Fibroblast of gingiva (primary cell): ENCODE measurements around the gene MED13L.

Experiments used
- DNase-seq: peaks from one replicate; pipeline ENCODE4 v3.0.0-alpha.2; 2011; ENCODE audit warnings: low read depth

Gene MED13L

DNA sequence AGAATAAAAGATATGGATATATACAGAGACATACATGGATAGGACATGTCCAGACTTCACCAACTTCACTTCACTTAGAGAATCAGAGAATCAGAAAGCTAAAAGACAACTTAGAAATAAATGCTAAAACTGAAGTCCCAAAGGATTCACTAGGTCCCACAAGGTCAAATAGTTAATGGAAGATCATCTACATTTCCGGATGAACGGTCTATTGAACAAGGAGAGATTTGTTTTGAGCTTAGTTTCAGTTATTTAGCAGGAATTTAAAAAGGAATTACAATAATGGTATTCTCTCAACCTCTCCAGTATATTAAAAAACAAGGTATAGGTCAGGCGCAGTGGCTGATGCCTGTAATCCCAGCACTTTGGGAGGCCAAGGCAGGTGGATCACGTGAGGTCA, 187.0 kb downstream of the MED13L start:
- no peak for DNase-seq

DNA sequence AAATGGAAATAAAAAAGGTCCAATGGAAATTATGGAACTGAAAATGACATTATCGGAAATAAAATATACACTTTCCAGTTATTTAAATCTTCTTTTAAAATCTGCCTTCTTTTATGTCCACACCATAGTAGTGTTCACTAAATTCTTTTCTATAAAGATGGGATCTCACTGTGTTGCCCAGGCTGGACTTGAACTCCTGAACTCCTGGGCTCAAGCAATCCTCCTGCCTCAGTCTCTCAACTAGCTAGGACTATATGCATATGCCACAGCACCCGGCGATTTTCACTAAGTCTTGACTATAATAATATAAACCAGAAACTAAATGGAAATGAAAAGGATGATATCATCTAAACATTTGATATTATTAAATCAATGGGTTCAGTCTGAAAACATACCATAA, 188.4 kb downstream of the MED13L start:
- DNase-seq: no peak

DNA sequence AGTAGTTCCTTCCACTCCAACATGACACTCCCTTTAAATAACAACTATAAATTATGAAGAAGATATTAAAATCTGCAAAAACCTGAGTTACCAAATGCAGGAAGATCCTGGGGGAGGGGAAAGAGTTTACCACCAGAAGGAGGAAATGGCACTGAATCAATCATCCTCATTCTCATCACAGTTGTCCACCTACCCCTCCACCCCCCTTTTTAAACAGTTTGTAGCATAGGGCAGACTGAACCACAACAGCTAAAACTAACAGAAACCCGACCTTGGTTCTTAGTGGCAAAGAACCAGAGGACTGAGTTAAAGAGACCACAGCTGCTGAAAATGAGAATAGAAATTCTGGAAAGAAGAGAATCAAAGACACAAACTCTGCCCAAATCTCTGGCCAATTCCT, 189.5 kb downstream of the MED13L start:
- DNase-seq: no peak

DNA sequence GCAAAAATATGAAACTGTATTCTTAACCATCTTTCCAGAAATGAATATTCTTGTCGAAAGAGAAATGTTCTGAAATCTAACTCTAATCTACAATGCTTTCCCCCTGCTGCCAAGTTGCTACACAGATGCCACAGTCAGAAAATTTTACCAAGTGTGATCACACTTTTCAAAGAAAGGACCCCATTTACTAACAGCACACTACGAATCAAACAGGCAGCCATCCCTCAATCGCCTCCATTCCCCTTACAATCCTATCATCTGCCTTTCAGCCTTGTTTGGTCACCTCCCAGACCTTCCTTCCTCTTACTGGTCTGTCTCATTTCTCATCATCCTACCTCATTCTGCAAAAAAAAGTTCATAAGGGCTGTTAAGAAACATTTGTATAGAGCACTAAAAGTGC, 190.1 kb downstream of the MED13L start:
- no peak for DNase-seq

DNA sequence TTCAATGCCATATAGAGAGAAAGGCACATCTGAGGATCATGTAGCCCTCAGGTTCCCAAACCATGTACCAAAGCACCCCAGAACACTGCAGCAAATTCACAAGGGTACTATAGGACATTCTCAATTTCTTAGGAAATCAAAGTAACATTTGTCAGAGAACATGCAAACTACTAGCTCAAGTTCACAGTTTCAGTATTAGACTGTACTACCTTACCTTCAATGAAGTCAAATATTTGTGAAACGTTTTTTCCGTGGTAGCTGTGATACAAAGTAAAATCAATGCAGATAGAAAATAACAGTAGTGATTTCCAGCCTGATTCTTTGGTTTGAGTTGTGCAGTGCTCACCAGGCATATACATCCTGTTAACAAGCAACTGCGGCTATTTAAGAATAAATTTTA, 197.1 kb downstream of the MED13L start:
- DNase-seq: no peak

DNA sequence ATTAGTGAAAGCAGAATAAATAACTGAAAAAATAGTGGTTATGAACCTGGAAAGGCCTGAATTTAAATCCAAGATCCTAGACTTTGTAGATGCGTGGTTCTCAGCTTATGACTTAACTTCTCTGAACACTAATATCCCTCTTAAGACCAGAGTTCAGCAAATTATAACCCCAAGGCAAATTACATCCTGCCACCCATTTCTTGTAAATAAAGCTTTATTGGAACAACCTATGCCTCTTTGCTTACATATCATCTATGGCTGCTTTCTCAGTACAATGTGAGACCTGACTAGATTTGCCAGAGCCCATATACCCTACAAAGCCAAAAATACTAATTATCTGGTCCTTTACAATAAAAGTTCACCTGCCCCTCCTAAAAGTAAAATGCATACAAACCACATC, 199.1 kb downstream of the MED13L start:
- DNase-seq: no peak

DNA sequence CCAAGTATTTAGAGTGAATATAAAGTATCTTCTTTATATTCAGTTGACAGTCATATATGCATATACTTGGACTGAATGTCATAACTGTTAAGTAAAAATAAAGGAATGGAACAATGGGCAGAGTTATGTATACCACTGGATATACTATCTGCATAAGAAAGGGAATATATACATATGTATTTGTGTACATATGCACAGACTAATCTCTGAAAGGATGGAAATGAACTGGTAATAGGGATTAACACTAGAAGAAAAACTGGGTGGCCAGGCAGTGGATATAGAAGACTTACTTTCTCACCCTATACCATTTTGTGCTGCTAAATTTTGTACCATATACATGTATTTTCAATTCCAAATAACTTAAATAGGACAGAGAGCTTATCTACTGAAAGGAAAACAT, 200.1 kb downstream of the MED13L start:
- DNase-seq: no peak

DNA sequence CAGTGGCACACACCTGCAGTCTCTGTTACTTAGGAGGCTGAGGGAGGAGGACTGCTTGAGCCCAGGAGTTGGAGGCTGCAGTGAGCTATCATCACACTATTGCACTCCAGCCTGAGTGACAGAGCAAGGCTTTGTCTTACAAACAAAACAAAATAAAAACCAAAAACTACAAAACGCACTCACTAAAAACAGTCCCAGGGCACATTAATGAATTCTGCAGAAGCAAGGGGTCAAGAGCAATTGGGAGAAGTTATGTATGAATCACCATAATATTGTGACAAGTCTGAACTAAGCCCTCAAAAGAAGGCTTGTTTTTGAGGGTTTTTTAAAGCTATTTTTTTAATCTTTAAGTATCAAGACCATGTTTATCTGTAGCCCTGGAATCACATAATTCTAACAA, 201.1 kb downstream of the MED13L start:
- DNase-seq: no peak

DNA sequence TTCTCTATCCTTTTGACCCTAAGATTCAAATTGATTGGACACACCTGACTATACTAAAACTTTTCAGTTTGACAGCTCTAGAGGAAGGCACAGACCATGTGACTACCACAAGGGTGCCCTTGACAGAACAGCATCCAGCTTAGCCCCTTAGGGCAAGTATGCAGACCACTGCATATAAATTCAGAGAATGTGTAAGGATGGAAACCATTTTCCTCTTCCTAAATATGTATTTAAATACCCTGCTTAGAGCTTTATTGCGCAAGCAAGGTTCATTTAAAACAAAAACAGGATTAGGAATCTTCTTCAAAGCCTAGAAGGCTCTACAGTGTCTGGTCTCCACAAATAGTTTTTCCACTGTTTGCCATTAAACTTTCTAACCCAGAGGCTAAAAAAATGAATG, 202.8 kb downstream of the MED13L start:
- no peak for DNase-seq

DNA sequence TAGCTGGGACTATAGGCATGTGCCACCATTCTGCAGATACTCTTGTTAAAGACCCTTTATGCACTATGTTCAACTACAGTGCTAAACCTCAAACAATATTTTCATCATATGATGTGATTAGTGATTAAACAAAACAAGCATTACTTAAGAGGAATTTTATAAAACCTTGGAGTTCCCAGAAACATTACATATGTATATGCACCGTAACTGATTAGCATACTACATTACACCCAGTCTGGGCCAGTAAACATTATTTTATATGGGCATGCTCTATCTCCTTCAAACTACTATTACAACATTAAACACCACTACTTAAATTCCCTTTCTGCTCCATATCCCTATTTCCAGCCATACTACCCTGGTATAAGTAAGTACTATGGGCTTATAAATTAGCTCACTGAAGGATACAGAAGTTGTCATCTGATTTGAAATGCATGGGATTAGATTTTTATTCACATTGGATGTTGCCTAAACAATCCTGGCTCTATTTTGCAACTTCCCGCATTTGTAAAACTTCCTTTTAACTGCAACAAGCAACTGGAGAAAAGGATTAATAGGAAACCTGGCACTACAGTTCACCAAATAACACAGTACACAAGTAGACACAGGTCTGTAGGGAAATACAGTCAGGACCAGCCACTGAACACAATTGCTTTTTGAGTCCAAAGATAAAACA, 205.8 kb downstream of the MED13L start:
- DNase-seq: no peak

DNA sequence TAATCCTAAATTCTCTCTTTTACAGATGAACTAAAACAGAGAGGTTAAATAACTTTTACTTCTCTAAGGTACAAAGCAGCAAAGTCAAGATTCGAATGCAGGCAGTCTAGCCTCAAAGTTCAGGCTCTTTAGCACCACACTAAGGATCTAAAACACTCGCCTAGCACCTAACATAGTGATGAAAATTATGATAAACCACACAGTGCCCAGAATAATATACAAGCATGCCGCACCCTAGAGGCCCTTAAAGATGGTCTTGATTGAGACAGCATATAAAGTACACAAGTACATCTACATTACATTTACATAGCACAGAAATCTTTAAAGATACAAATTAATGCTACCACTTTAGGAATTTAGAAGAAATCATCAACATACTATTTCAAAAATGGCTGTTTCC, 207.0 kb downstream of the MED13L start:
- no peak for DNase-seq

DNA sequence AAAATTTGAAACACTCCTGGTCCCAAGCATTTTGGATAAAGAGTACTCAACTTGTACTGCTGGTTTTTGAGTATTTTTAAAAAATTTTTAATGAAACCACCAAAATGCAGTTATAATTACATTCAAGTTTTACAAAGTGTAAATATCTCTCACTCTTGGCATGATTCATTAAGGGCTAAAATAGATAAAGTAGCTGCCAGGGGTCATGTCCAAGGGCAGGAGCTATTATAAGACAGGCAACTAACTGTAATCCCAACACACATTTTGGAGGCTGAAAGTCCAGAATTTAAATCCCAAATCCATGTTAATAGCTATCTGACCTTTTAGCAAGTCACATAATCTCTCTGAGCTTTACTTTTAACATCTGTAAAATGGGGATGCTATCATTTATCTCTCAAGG, 207.6 kb downstream of the MED13L start:
- no peak for DNase-seq

DNA sequence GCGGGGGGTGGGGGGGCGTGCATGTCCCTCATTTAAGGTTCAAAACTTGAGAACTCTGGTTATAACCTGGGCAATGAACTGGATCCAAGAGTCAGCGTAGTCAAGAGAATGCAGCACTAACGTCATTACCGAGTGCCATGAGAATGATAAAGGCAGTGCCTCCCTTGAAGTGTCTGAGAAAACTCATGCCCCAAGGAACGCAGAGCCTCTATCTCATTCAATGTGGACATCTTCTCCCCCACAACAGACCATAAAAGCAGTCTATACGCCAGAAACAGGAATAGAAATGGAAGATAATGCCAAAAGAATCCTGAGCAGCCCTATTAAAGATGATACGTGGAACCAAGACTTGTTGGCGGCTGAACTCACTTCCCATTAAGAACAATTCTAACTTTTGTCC, 208.6 kb downstream of the MED13L start:
- no peak for DNase-seq

DNA sequence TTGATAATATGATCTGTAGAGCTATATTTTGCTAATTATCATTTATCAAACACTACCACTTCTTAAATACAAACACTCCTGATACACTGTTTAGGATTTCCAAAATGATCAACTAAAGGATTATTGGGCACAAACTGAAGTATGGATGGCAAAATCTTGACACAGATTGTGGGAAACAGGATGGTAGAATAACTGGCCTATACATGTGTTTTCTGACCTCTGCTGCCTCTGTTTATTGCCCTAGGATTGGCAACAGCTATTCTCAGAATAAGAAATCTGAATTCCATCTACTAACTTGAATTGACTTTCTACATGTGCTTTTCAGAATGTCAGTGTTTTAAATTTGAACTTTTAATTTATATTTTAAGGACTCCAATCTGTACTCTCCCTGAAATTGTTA, 209.1 kb downstream of the MED13L start:
- no peak for DNase-seq

DNA sequence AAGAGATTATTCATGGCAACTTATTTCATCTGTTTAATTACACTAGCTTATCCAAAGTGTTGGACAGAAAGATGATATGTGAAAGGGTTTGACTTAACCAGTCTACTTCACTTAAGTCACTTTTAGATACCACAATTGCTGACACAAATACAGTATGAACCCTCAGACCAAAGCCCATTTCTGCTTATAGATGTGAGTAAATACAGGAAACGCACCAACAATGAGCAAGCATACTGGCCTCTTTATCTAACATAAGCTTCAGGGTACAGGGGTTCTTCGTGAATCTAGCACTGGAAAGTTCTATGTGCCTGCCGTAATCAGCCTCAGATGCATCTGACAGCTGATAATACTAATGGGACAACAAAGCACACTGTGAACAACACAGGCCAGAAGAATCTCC, 209.6 kb downstream of the MED13L start:
- no peak for DNase-seq

DNA sequence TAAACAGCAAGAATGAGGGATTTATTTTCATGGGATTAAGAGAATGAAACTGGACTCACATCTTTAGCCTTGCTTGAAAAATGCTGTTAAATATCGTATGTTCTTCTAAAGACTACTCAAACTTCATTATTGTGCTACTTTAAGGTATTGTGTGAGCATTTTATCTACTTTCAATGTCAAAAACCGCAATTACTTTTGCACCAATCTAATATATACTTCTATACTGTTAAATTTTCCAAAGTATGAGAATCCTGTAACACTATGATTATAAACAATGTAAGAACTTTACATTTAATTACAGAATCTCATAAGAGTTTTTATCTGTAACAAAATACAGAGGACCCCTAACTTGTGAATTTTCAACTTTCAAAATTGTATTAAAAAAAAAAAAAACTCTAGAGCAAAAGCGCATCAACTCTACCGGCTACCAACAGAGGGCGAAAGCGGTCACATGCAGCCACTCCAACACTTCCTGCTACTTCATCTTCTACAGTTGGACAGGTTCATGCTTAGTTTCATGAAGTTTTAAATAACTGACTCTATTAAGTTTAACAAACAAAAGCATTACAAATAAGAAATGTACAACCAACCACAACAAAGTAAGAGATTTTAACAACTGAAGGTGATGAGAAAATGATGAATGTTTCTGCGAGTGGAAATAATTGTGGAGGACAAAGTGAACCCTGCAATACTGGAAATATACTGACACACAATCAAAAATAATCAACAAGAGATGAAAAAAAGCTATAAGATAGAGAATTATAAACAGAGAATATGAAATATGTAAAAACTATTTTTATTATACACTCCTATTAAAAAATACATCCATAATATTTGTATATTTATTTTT, 210.9 kb downstream of the MED13L start:
- peak; percentile 25 for DNase-seq

DNA sequence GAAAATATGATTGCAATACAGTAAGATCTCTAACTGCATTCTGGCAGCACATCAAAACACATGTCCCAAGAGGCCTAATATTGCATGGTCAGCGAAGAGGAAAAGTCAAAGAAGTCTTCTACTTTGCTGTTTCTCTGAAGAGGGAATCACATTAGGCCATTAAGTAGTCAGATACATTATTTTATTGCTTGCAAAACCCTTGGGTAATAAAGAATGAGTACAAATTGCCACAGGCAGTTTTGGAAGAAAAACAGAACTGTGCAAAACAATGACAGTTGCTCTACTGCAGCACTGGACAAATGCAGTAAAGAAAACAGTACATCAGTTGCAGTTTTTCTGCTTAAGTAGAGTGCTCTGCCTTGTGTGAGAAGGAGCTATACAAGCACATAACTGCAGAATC, 211.9 kb downstream of the MED13L start:
- peak; percentile 78 for DNase-seq

DNA sequence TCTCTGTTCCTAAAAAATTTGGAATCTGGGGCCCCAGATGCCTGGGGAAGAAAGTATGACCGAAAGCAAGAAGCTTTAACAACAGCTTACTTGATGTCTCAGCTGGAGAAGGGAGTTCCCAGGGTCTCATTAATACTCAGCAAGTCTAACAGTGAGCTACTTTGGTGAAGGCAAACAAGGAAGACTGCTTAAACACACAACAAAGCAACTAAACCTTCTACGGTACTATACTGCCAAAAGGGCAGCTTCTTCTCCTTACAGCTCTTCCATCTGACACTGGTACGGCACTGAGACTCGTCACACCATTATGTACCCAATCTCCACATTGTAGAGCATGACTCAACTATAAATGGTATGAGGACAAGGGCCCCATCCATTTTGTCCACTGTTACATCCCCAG, 213.0 kb downstream of the MED13L start:
- no peak for DNase-seq

DNA sequence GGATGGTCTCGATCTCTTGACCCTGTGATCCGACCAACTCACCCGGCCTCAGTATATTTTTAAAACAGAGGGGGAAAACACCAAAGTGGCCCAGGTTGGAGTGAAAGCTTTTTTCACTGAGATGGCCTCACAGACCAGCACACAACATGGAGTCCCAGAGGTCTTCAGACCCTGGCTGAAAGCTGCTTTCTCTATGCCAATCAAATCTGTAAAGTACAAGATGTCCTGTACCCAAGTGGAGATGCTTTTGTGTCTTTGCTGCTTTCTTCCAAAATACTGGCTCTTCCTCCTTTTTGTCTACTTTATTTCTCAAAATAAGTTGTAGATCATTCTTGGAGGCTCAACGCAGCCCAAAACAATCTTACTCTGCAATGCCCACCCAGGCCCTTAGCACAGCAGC, 214.8 kb downstream of the MED13L start:
- no peak for DNase-seq

DNA sequence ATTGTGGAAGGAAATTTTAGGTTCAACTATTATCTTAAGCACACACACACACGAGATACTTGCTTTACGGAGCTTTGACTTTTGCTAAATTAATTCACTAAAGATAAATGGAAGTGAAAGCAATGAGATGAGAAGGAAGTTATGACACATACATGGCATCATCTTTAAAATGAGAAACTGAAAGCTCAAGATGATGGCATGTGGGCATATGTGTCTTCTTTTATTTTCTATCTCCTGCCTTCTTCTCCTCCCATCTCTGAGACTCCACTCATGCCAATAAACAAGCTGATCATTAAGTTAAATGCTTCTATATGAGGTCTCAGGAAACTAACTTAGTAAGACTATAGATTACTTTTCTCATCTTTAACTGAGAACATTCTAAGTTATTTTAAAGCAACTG, 216.7 kb downstream of the MED13L start:
- no peak for DNase-seq

DNA sequence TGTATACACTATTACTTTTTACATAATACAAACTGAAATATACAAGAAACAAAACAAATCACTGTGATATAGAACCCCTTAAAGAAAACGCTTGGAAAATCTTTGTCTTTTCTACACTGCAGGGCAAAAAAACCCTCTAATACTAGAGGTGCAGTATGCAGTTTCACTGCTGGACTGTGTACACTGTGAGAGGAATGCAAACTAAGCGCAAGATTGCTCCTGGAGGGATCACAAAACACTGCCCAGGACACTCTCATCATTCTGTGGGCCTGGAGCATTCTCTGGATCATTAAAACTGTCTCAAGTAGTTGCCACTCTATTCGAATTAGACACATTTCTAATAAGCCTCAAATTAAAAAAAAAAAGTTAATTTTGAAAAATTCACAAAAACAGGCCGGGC, 217.6 kb downstream of the MED13L start:
- no peak for DNase-seq

DNA sequence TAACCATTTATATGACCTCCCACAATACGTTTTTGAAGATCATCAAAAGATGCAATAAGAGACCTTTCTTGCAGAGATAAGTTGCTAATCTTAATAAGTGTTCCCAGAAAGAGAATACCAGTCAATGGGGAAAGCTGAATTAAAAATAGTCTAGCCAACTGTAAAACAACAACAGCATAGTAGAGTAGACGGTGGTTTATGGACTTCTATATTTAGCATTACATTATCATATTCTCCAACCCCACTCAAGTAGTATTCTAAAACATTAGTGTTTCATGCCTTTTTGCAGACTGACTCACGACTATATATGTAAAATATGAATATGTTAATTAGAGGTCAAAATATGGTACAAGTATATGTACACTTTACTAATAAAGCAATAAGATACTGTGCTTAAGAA, 218.9 kb downstream of the MED13L start:
- no peak for DNase-seq

DNA sequence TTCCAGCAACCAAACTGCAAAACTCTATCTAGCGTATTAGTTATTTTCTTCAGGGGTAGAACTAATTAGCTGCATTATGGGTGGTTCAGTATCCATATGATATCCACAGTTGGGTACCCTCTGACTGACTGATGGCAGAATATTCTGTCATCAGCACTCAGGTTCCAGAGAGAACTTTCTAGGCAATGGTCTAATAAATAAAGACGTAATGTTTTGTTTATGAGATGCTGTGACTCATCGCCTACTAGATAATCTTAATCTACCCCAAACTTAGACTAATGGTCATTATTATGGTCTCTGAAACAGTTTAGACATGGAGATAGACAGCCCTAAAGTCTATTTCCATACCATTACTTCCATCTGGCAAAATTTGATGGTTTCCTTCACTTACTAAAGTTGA, 220.1 kb downstream of the MED13L start:
- no peak for DNase-seq
